Liver (tissue), 3 donors: ENCODE measurements around the gene MMS19.
"Not testable (repeated sequence)": the region's sequence is repeated elsewhere in the genome, so short reads cannot be mapped to it uniquely, and the experiment has no call there.

Experiments used
- ATF3 ChIP-seq: IDR thresholded peaks from 2 replicates; pipeline ENCODE4 v1.6.1; 2016; ENCODE audit warnings: antibody characterized with exemption
- CTCF ChIP-seq: fragments of 150-350 bp; IDR thresholded peaks from 2 replicates; pipeline ENCODE4 v1.5.1; 2017; ENCODE audit warnings: improper control_type of control experiment, low read depth, low read length; ENCODE audit not compliant: missing input control
- EGR1 ChIP-seq, 2 donors: IDR thresholded peaks; 2 replicates each; pipeline ENCODE4 v1.6.1; 2016 to 2018; ENCODE audit warnings: antibody characterized with exemption in 2 of 2, low read depth in 2 of 2
- FOXA1 ChIP-seq: IDR thresholded peaks from 2 replicates; pipeline ENCODE4 v1.6.1; 2016; ENCODE audit warnings: antibody characterized with exemption
- GABPA ChIP-seq, 2 donors: IDR thresholded peaks in 1 of 2; conservative IDR thresholded peaks in 1 of 2; 2 replicates each; pipeline ENCODE4 v1.6.1; 2016; ENCODE audit warnings: antibody characterized with exemption in 2 of 2, mild to moderate bottlenecking in 1 of 2, moderate library complexity in 1 of 2
- HNF4A ChIP-seq, 2 donors: conservative IDR thresholded peaks; 2 replicates each; pipeline ENCODE4 v1.6.1; 2016; ENCODE audit warnings: antibody characterized with exemption in 2 of 2, mild to moderate bottlenecking in 2 of 2
- JUND ChIP-seq, 2 donors: IDR thresholded peaks; 2 replicates each; pipeline ENCODE4 v1.6.1; 2016; ENCODE audit warnings: antibody characterized with exemption in 2 of 2
- MAX ChIP-seq: IDR thresholded peaks from 2 replicates; pipeline ENCODE4 v1.6.1; 2016; ENCODE audit warnings: antibody characterized with exemption
- RAD21 ChIP-seq, 2 donors: IDR thresholded peaks; 2 replicates each; pipeline ENCODE4 v1.6.1; 2016; ENCODE audit warnings: antibody characterized with exemption in 2 of 2, mild to moderate bottlenecking in 2 of 2
- REST ChIP-seq: IDR thresholded peaks from 2 replicates; pipeline ENCODE4 v1.6.1; 2016; ENCODE audit warnings: antibody characterized with exemption, mild to moderate bottlenecking
- RXRA ChIP-seq, 2 donors: IDR thresholded peaks; 2 replicates each; pipeline ENCODE4 v1.6.1; 2017 to 2018; ENCODE audit warnings: antibody characterized with exemption in 2 of 2, mild to moderate bottlenecking in 1 of 2
- SP1 ChIP-seq: IDR thresholded peaks from 2 replicates; pipeline ENCODE4 v1.6.1; 2018; ENCODE audit warnings: antibody characterized with exemption, mild to moderate bottlenecking
- TAF1 ChIP-seq: conservative IDR thresholded peaks from 2 replicates; pipeline ENCODE4 v1.6.1; 2016; ENCODE audit warnings: antibody characterized with exemption, mild to moderate bottlenecking
- YY1 ChIP-seq: IDR thresholded peaks from 2 replicates; pipeline ENCODE4 v1.6.1; 2016; ENCODE audit warnings: antibody characterized with exemption, mild to moderate bottlenecking
- donor health status: healthy.
- donor health status: healthy.

- TF ChIP-seq RXRA (IDR thresholded peaks at IDR 0.05); CTCF; JUND (IDR thresholded peaks at IDR 0.05); MAX; RAD21 (IDR thresholded peaks at IDR 0.05); YY1; ATF3; TAF1; SP1; REST; HNF4A (conservative IDR thresholded peaks at IDR 0.05); FOXA1; GABPA (IDR thresholded peaks at IDR 0.05 in 1 of 2, conservative IDR thresholded peaks at IDR 0.05 in 1 of 2); EGR1 (IDR thresholded peaks at IDR 0.05; ENCODE audit: low read depth in 2 of 2): not testable (repeated sequence)
Observed at GRCh38 chr10:97479410-97479809, 18.8 kb downstream of the MMS19 start.
